HCT116 (cell line): ENCODE measurements around the gene C10orf62. TPM values are rescaled to one million over a fixed set of nuclear protein-coding genes. Genes with fewer than 3 reads are reported as not detected.
A peak's percentile ranks its signal among the peaks of the same experiment; 100 is the strongest.

ENCODE experiments used
- ATAC-seq: fragments of 200-7000 bp; cut with Tn5 transposase; 2 replicates; pipeline ENCODE4 v1.9.1; 2020; ENCODE audit warnings: mild to moderate bottlenecking, moderate library complexity
- BruUV-seq: library from RNA; stranded (reverse); fragments of 400-500 nt; replicated peaks from 2 replicates; lab custom pipeline; 2021; lab: Mats Ljungman, UMichigan
- CTCF ChIA-PET: fragments of 300-600 bp; sonication (Branson Sonifier 250); formaldehyde crosslinking; loops from one replicate; lab custom pipeline; 2021; ENCODE audit warnings: antibody characterized with exemption; lab: Charles Lee
- POLR2A ChIA-PET: fragments of 300-600, 350-600 bp; sonication (Branson Sonifier 250); formaldehyde crosslinking; loops from one replicate; lab custom pipeline; 2021; ENCODE audit warnings: antibody characterized with exemption; lab: Charles Lee
- RAD21 ChIA-PET, 2 experiments: fragments of 300-600 bp; sonication (Branson Sonifier 250); formaldehyde crosslinking; loops; one replicate each; lab custom pipeline; 2023; ENCODE audit warnings: low total read pairs in 2 of 2; ENCODE audit not compliant: uncharacterized antibody in 2 of 2, unreplicated experiment in 2 of 2, low non-redundant PET in 1 of 2; lab: Charles Lee
- DNase-seq: peaks from one replicate; pipeline ENCODE4 v3.0.0-alpha.2; 2010; ENCODE audit warnings: low read depth, low spot score
- H2AFZ ChIP-seq: fragments of 200-600 bp; shearing (Covaris generic), sonication (generic); 2 replicates; pipeline ENCODE4 v1.6.1; 2017; ENCODE audit warnings: low read depth, mixed run types, mixed read lengths, antibody characterized with exemption, low read length; ENCODE audit not compliant: poor library complexity, severe bottlenecking
- H3K27ac ChIP-seq: 2 replicates; pipeline ENCODE4 v1.5.1; 2012; ENCODE audit warnings: low read depth, low read length
- H3K27me3 ChIP-seq: fragments of 200-600 bp; sonication (generic); 2 replicates; pipeline ENCODE4 v1.6.1; 2016; ENCODE audit warnings: mixed run types, low read length, mixed read lengths; ENCODE audit not compliant: insufficient read depth
- H3K36me3 ChIP-seq, 2 experiments: fragments of 200-500 bp in 1 of 2; fragments of 200-600 bp in 1 of 2; sonication (Bioruptor generic) in 1 of 2; sonication (generic) in 1 of 2; 2 replicates each; pipeline versions ENCODE4 v1.5.1 to v1.6.1; 2014 to 2016; ENCODE audit warnings: low read length in 2 of 2, inconsistent platforms in 1 of 2, mixed read lengths in 1 of 2, mixed run types in 1 of 2; ENCODE audit not compliant: insufficient read depth in 2 of 2, control insufficient read depth in 1 of 2
- H3K4me1 ChIP-seq, 2 experiments: fragments of 200-600 bp in 1 of 2; sonication (generic) in 1 of 2; 2 replicates each; pipeline versions ENCODE4 v1.5.1 to v1.6.1; 2012 to 2017; ENCODE audit warnings: low read length in 2 of 2, inconsistent platforms in 1 of 2, mild to moderate bottlenecking in 1 of 2, mixed read lengths in 1 of 2, mixed run types in 1 of 2, moderate library complexity in 1 of 2; ENCODE audit not compliant: insufficient read depth in 2 of 2, control insufficient read depth in 1 of 2
- H3K4me2 ChIP-seq: fragments of 200-600 bp; sonication (generic); 2 replicates; pipeline ENCODE4 v1.6.1; 2017; ENCODE audit warnings: mixed run types, low read length, mixed read lengths
- H3K4me3 ChIP-seq, 2 experiments: fragments of 200-600 bp in 1 of 2; sonication (generic) in 1 of 2; replicated peaks in 1 of 2; 2 replicates each; pipeline ENCODE4 v1.5.1; 2011 to 2016; ENCODE audit warnings: low read length in 2 of 2, control low read depth in 1 of 2, low read depth in 1 of 2, mild to moderate bottlenecking in 1 of 2, mixed read lengths in 1 of 2, mixed run types in 1 of 2
- H3K79me2 ChIP-seq: fragments of 200-600 bp; sonication (generic); 2 replicates; pipeline ENCODE4 v1.6.1; 2017; ENCODE audit warnings: mild to moderate bottlenecking, mixed run types, low read length, moderate library complexity, mixed read lengths; ENCODE audit not compliant: insufficient read depth
- H3K9ac ChIP-seq: fragments of 200-600 bp; sonication (generic); 2 replicates; pipeline ENCODE4 v1.6.1; 2016; ENCODE audit warnings: low read length, mixed read lengths
- H3K9me2 ChIP-seq: fragments of 200-600 bp; sonication (generic), shearing (Covaris generic); 2 replicates; pipeline ENCODE4 v1.6.1; 2017; ENCODE audit warnings: mixed run types, mild to moderate bottlenecking, moderate library complexity; ENCODE audit not compliant: insufficient read depth
- H3K9me3 ChIP-seq, 2 experiments: fragments of 200-500 bp in 1 of 2; fragments of 200-600 bp in 1 of 2; sonication (Bioruptor generic) in 1 of 2; sonication (generic) in 1 of 2; 2 replicates each; pipeline ENCODE4 v1.6.1; 2014 to 2017; ENCODE audit warnings: low read length in 2 of 2, mixed read lengths in 2 of 2, inconsistent platforms in 1 of 2, low read depth in 1 of 2, mild to moderate bottlenecking in 1 of 2, mixed run types in 1 of 2, moderate library complexity in 1 of 2; ENCODE audit not compliant: control insufficient read depth in 1 of 2, insufficient read depth in 1 of 2
- H4K20me1 ChIP-seq: fragments of 200-600 bp; sonication (generic), shearing (Covaris generic); 2 replicates; pipeline ENCODE4 v1.6.1; 2017; ENCODE audit warnings: mixed run types, mild to moderate bottlenecking, moderate library complexity; ENCODE audit not compliant: insufficient read depth
- ATF3 ChIP-seq: IDR thresholded peaks from 2 replicates; pipeline ENCODE4 v1.6.1; 2012
- CBX3 ChIP-seq: IDR thresholded peaks from 2 replicates; pipeline ENCODE4 v1.6.1; 2012; ENCODE audit warnings: low read depth
- CEBPB ChIP-seq: IDR thresholded peaks from 2 replicates; pipeline ENCODE4 v1.6.1; 2012; ENCODE audit warnings: low read depth
- EGR1 ChIP-seq: IDR thresholded peaks from 2 replicates; pipeline ENCODE4 v1.6.1; 2012; ENCODE audit warnings: low read depth
- ELF1 ChIP-seq: IDR thresholded peaks from 2 replicates; pipeline ENCODE4 v1.6.1; 2012; ENCODE audit warnings: low read depth, borderline replicate concordance
- EZH2 ChIP-seq: fragments of 200-600 bp; sonication (generic); IDR thresholded peaks from 2 replicates; pipeline ENCODE4 v1.6.1; 2017; ENCODE audit warnings: antibody characterized with exemption, mixed run types
- FOSL1 ChIP-seq: IDR thresholded peaks from 2 replicates; pipeline ENCODE4 v1.6.1; 2012; ENCODE audit warnings: low read depth
- JUND ChIP-seq: IDR thresholded peaks from 2 replicates; pipeline ENCODE4 v1.6.1; 2012
- POLR2A ChIP-seq: IDR thresholded peaks from 2 replicates; pipeline ENCODE4 v1.7.0; 2011; ENCODE audit warnings: borderline replicate concordance; ENCODE audit not compliant: insufficient read depth, insufficient read length; ENCODE audit errors: extremely low read depth
- SIN3A ChIP-seq: IDR thresholded peaks from 2 replicates; pipeline ENCODE4 v1.6.1; 2012; ENCODE audit warnings: low read depth
- TCF7L2 ChIP-seq: IDR thresholded peaks from 2 replicates; pipeline ENCODE4 v1.7.0; 2011; ENCODE audit warnings: borderline replicate concordance, inconsistent platforms; ENCODE audit not compliant: insufficient read depth, insufficient read length; ENCODE audit errors: extremely low read depth
- YY1 ChIP-seq: IDR thresholded peaks from 2 replicates; pipeline ENCODE4 v1.6.1; 2011; ENCODE audit warnings: low read length, low read depth, moderate library complexity, mild to moderate bottlenecking; ENCODE audit not compliant: insufficient replicate concordance; ENCODE audit errors: extremely low read depth
- ZNF274 ChIP-seq: fragments of 200-500 bp; sonication (Bioruptor generic); IDR thresholded peaks from 2 replicates; pipeline ENCODE4 v1.6.1; 2014; ENCODE audit warnings: mild to moderate bottlenecking, low read depth, low read length, inconsistent platforms
- intact Hi-C: fragments of 100-400 bp; cut with micrococcal nuclease; formaldehyde crosslinking; loops from 2 replicates; pipeline ENCODE4 v1.10.0; 2022
- total RNA-seq: library from RNA; stranded (reverse); gene quantifications from one replicate; pipeline ENCODE4 v1.2.1, GENCODE V29; 2021; ENCODE audit not compliant: unreplicated experiment
- TF ChIP-seq, protein P1 (sequence below): IDR thresholded peaks from 2 replicates; pipeline ENCODE4 v1.6.1; 2011; ENCODE audit warnings: mild to moderate bottlenecking, low read length, moderate library complexity; ENCODE audit not compliant: insufficient replicate concordance; ENCODE audit errors: extremely low read depth
- TF ChIP-seq, protein P2 (sequence below): IDR thresholded peaks from 2 replicates; pipeline ENCODE4 v1.6.1; 2012
- TF ChIP-seq, protein P3 (sequence below): IDR thresholded peaks from 2 replicates; pipeline ENCODE4 v1.6.1; 2012; ENCODE audit warnings: low read depth
- TF ChIP-seq, protein P4 (sequence below), 3 experiments: fragments of 200-600 bp in 1 of 3; sonication (generic) in 1 of 3; IDR thresholded peaks in 2 of 3; conservative IDR thresholded peaks in 1 of 3; 2 replicates each; pipeline ENCODE4 v1.5.1; 2012 to 2017; ENCODE audit warnings: low read depth in 2 of 3, low read length in 2 of 3, antibody characterized with exemption in 1 of 3, borderline replicate concordance in 1 of 3, control low read depth in 1 of 3, mild to moderate bottlenecking in 1 of 3, mixed read lengths in 1 of 3, mixed run types in 1 of 3, moderate library complexity in 1 of 3; ENCODE audit not compliant: insufficient read depth in 1 of 3

The C10orf62 gene
- total RNA-seq, 1 experiment from 2014 or later, result 0.32 TPM

DNA sequence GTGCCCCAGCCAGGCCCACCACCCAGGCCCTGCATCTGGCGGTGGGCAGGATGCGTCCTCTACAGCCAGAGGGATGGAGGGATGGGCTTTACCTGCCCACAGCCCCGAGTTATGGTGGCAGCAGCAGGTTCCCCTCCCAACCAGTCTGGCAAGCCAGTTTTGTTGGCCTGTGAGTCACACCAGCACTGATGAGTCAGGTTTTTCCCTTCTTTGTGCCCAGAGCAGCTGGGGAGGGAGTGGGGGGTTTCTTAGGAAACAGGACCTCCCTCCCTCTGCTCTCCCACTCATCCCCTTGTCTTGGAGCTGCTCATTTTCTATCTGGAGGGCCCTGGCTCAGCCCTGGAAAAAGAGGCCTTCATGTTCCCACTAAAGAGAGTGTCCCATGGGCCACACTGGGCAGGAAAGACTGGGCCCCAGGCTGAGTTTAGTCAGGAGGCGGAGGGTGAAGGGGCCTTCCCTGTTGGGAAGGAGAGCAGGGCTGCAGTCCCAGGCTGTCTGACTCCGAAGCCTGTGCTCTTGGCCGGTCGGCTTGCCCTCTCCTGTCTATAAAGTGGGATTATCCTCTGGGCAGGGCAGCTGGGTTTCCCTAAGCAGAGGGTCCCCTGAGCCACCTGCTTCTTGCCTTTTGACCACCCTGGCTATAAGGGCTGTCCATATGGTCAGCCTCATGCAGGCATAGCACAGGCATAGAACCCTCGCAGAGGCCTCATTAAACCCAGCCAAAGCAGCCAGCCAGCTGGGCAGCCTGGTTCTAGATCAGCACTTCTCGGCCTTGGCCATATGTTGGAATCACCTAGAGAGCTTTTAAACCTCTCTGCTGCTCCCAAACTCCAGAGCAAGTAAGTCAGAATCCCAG is 47.1 kb upstream of the C10orf62 start:
- intact Hi-C loops, result loop anchor here (2.0 kb wide), 2 partner anchors 32 to 44 kb away; partner anchors contain the start of genes MMS19 and UBTD1
- no TSS peak for BruUV-seq
- Histone ChIP-seq H3K36me3 (no peaks in the 10 kb centered on the region), H4K20me1 (no peaks in the 10 kb centered on the region), H3K9me2 (no peaks in the 10 kb centered on the region), H3K79me2 (peaks cover 6% of the 10 kb centered on the region; the same call in 1 of the 2 replicates), H3K9me3 (no peaks in the 10 kb centered on the region), H2AFZ (no peak overlapping the region), H3K27me3 (no peaks in the 10 kb centered on the region), H3K4me3 (peak overlapping the region; percentile 19 to 57), H3K4me2 (peak overlapping the region; percentile 99), H3K27ac (peak overlapping the region; percentile 98), H3K4me1 (peaks cover 53 to 63% of the 10 kb centered on the region in 2 experiments), H3K9ac (peak overlapping the region; percentile 72)
- peak; percentile 82 for DNase-seq
- ChIA-PET POLR2A (interaction anchor here (0.7 kb wide), 1 partner anchor 65 kb away, joined by 7 read pairs; no protein-coding TSS in a partner anchor), RAD21 (interaction anchor here in 1 of 2 experiments (0.8 kb wide), 1 partner anchor 11 kb away, joined by 3 read pairs; no protein-coding TSS in a partner anchor), CTCF (interaction anchor here (0.7 to 4.5 kb wide), 5 partner anchors 8 to 30 kb away, joined by 3 to 20 read pairs (median 3); partner anchors contain the start of gene ANKRD2)
- peak; percentile 71 for ATAC-seq
- TF ChIP-seq TCF7L2 (peak; percentile 67), SIN3A (peak; percentile 80), ZNF274 (no peak), ATF3 (no peak), CEBPB (no peak), EGR1 (peak; percentile 36; the same call in 1 of the 2 replicates), POLR2A (no peak), FOSL1 (peak; percentile 99), ELF1 (no peak), YY1 (peak; percentile 48), CBX3 (peak; percentile 71), EZH2 (no peak), JUND (peak; percentile 99)
- TF ChIP-seq, protein P1, sequence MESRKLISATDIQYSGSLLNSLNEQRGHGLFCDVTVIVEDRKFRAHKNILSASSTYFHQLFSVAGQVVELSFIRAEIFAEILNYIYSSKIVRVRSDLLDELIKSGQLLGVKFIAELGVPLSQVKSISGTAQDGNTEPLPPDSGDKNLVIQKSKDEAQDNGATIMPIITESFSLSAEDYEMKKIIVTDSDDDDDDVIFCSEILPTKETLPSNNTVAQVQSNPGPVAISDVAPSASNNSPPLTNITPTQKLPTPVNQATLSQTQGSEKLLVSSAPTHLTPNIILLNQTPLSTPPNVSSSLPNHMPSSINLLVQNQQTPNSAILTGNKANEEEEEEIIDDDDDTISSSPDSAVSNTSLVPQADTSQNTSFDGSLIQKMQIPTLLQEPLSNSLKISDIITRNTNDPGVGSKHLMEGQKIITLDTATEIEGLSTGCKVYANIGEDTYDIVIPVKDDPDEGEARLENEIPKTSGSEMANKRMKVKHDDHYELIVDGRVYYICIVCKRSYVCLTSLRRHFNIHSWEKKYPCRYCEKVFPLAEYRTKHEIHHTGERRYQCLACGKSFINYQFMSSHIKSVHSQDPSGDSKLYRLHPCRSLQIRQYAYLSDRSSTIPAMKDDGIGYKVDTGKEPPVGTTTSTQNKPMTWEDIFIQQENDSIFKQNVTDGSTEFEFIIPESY, result no peak
- TF ChIP-seq, protein P2, sequence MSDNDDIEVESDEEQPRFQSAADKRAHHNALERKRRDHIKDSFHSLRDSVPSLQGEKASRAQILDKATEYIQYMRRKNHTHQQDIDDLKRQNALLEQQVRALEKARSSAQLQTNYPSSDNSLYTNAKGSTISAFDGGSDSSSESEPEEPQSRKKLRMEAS, result no peak; the same call in none of the 2 replicates
- TF ChIP-seq, protein P3, sequence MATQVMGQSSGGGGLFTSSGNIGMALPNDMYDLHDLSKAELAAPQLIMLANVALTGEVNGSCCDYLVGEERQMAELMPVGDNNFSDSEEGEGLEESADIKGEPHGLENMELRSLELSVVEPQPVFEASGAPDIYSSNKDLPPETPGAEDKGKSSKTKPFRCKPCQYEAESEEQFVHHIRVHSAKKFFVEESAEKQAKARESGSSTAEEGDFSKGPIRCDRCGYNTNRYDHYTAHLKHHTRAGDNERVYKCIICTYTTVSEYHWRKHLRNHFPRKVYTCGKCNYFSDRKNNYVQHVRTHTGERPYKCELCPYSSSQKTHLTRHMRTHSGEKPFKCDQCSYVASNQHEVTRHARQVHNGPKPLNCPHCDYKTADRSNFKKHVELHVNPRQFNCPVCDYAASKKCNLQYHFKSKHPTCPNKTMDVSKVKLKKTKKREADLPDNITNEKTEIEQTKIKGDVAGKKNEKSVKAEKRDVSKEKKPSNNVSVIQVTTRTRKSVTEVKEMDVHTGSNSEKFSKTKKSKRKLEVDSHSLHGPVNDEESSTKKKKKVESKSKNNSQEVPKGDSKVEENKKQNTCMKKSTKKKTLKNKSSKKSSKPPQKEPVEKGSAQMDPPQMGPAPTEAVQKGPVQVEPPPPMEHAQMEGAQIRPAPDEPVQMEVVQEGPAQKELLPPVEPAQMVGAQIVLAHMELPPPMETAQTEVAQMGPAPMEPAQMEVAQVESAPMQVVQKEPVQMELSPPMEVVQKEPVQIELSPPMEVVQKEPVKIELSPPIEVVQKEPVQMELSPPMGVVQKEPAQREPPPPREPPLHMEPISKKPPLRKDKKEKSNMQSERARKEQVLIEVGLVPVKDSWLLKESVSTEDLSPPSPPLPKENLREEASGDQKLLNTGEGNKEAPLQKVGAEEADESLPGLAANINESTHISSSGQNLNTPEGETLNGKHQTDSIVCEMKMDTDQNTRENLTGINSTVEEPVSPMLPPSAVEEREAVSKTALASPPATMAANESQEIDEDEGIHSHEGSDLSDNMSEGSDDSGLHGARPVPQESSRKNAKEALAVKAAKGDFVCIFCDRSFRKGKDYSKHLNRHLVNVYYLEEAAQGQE, result no peak
- TF ChIP-seq, protein P4, sequence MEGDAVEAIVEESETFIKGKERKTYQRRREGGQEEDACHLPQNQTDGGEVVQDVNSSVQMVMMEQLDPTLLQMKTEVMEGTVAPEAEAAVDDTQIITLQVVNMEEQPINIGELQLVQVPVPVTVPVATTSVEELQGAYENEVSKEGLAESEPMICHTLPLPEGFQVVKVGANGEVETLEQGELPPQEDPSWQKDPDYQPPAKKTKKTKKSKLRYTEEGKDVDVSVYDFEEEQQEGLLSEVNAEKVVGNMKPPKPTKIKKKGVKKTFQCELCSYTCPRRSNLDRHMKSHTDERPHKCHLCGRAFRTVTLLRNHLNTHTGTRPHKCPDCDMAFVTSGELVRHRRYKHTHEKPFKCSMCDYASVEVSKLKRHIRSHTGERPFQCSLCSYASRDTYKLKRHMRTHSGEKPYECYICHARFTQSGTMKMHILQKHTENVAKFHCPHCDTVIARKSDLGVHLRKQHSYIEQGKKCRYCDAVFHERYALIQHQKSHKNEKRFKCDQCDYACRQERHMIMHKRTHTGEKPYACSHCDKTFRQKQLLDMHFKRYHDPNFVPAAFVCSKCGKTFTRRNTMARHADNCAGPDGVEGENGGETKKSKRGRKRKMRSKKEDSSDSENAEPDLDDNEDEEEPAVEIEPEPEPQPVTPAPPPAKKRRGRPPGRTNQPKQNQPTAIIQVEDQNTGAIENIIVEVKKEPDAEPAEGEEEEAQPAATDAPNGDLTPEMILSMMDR (IDR thresholded peaks at IDR 0.05 in 2 of 3, conservative IDR thresholded peaks at IDR 0.05 in 1 of 3; ENCODE audit: borderline replicate concordance in 1 of 3, insufficient read depth in 1 of 3, low read depth in 2 of 3, low read length in 2 of 3), result no peak
